T1000 (cell line): ENCODE measurements around the gene CAMK2A.
"Not testable (repeated sequence)": the region's sequence is repeated elsewhere in the genome, so short reads cannot be mapped to it uniquely, and the experiment has no call there.

ENCODE experiments used
- DNase-seq: peaks from one replicate; lab custom pipeline; 2025; ENCODE audit warnings: mixed read lengths; lab: John Stamatoyannopoulos, UW

CAMK2A gene

GRCh38 chr5:150253416-150254208 lies 36.0 kb downstream of the CAMK2A start:
- no peak for DNase-seq

GRCh38 chr5:150252489-150252888 lies 37.1 kb downstream of the CAMK2A start:
- DNase-seq, result no peak

GRCh38 chr5:150251504-150251903 lies 38.1 kb downstream of the CAMK2A start:
- DNase-seq, result no peak

- DNase-seq, result no peak
These were observed 39.8 kb downstream of the CAMK2A start for GRCh38 chr5:150249744-150250143.

- no peak for DNase-seq
These were observed 40.6 kb downstream of the CAMK2A start for GRCh38 chr5:150248946-150249345.

GRCh38 chr5:150248493-150248892 lies 41.1 kb downstream of the CAMK2A start:
- DNase-seq, result not testable (repeated sequence)

- DNase-seq, result no peak
These were observed 41.8 kb downstream of the CAMK2A start for GRCh38 chr5:150247726-150248125.

- DNase-seq, result no peak
These were observed 42.7 kb downstream of the CAMK2A start for GRCh38 chr5:150246835-150247234.

- DNase-seq, result no peak
These were observed 43.1 kb downstream of the CAMK2A start for GRCh38 chr5:150246429-150246828.

GRCh38 chr5:150245808-150246207 lies 43.8 kb downstream of the CAMK2A start:
- DNase-seq, result no peak

GRCh38 chr5:150245111-150245789 lies 44.3 kb downstream of the CAMK2A start:
- no peak for DNase-seq

- DNase-seq, result no peak
These were observed 45.4 kb downstream of the CAMK2A start for GRCh38 chr5:150244209-150244608.

GRCh38 chr5:150243590-150243989 lies 46.0 kb downstream of the CAMK2A start:
- no peak for DNase-seq

- no peak for DNase-seq
These were observed 47.2 kb downstream of the CAMK2A start for GRCh38 chr5:150242251-150242894.

GRCh38 chr5:150241298-150242160 lies 48.0 kb downstream of the CAMK2A start:
- no peak for DNase-seq

- DNase-seq, result no peak
These were observed 49.8 kb downstream of the CAMK2A start for GRCh38 chr5:150239794-150240122.

- DNase-seq, result no peak
These were observed 50.3 kb downstream of the CAMK2A start for GRCh38 chr5:150239099-150239793.

GRCh38 chr5:150238646-150239045 lies 50.9 kb downstream of the CAMK2A start:
- DNase-seq, result no peak

GRCh38 chr5:150236981-150237754 lies 52.4 kb downstream of the CAMK2A start:
- no peak for DNase-seq

GRCh38 chr5:150236313-150236712 lies 53.3 kb downstream of the CAMK2A start:
- DNase-seq, result no peak

GRCh38 chr5:150235500-150235854 lies 54.1 kb downstream of the CAMK2A start:
- no peak for DNase-seq
